Measurements from ENCODE around the gene BICD2. TPM values are rescaled to one million over a fixed set of nuclear protein-coding genes. Genes with fewer than 3 reads are reported as not detected.

BICD2 gene
- total and polyA plus RNA-seq, 10 of the 15 experiments (the other 5 are each of a cell fraction or from before 2014, with no cell fraction given) = 5.3 to 25.5 (median 14.4) TPM

DNA sequence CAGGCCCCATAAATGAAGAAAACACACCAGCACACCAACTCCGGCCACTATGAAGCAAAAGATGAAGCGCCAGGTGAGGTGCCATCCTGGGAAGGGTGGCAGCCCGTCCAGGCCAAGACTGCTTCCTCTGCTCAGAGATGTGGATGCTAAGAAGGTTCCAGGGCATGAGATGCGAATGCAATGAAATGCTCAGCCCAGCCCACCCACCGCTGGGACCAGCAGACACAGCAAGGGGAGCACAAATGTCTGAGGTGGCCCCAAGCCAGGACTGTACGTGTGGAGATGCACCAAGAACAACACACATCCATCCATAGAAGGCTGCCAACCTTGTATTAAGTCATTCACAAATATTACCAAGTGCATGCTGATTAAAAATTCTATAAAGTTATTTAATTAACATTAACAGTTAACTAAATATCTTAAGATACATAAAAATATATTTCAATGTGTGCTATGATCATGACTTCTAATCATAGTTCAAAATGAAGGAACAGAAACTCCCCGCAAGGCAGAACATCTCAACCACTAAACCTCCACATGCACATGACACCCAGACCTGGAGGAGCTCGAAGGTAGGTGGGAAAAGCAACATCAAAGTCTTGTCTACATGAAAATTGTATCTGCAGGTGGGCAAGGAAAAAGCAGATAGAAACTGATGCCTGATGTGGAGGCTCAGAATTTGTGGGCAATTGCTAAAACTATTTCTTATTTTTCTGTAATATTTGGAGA lies 43.7 kb downstream of the BICD2 start:
- no peak overlapping the region for H3K4me3 ChIP-seq
- CTCF ChIA-PET = interaction anchor here (0.8 to 10.7 kb wide), 2 partner anchors 44 to 69 kb away, joined by 3 to 156 read pairs; partner anchors contain the start of gene BICD2
- H3K9me3 ChIP-seq (replicated peaks; ENCODE audit: control insufficient read depth, insufficient read depth, low read length) = no peaks in the 10 kb centered on the region
- peaks cover 40% of the 10 kb centered on the region for H3K4me1 ChIP-seq (ENCODE audit: control insufficient read depth, insufficient read depth, low read length)
- intact Hi-C loops (cut with micrococcal nuclease; ENCODE audit: unreplicated experiment) = no loop called here
- no TSS peak for BruUV-seq (replicated peaks)
- H3K4me2 ChIP-seq (ENCODE audit: control insufficient read depth, insufficient read depth) = peak overlapping the region; percentile 22; the same call in 1 of the 2 replicates
- RAD21 ChIA-PET (ENCODE audit: unreplicated experiment) = interaction anchor here (0.7 to 1.1 kb wide), 2 partner anchors 70 to 78 kb away, joined by 3 to 5 read pairs; no protein-coding TSS in a partner anchor
- H3K36me3 ChIP-seq (ENCODE audit: control insufficient read depth in 2 of 2, insufficient read depth in 2 of 2, low read length in 1 of 2) = peaks cover 28 to 60% of the 10 kb centered on the region in 2 experiments
- DNase-seq (ENCODE audit: low read depth, low spot score) = no peak
- peaks cover 2% of the 10 kb centered on the region for H3K79me2 ChIP-seq (ENCODE audit: control insufficient read depth, insufficient read depth, low read length)
- no peak overlapping the region; the same call in 1 of the 2 replicates for H3K27ac ChIP-seq (ENCODE audit: control insufficient read depth, insufficient read depth)
- in situ Hi-C loops (cut with MboI) = no loop called here
- POLR2A ChIA-PET = no interaction called here
- H2AFZ ChIP-seq (ENCODE audit: control insufficient read depth, low read depth, low read length) = no peak overlapping the region
- H3K27me3 ChIP-seq (replicated peaks in 1 of 2; ENCODE audit: control insufficient read depth in 2 of 2, insufficient read depth in 2 of 2, low read length in 1 of 2) = no peaks in the 10 kb centered on the region
- no peak for ATAC-seq
- FAIRE-seq = peak; percentile 71
- WGBS (ENCODE audit: insufficient coverage, insufficient replicate concordance, low lambda C conversion rate, missing lambda C conversion rate) = 86% methylated on average over 7 of the region's 8 CpGs
- SMC1A ChIA-PET (ENCODE audit: uncharacterized antibody, unreplicated experiment) = interaction anchor here (0.8 kb wide), 1 partner anchor 70 kb away, joined by 3 read pairs; no protein-coding TSS in a partner anchor
- no peaks in the 10 kb centered on the region; the same call in none of the 2 replicates for H4K20me1 ChIP-seq (ENCODE audit: control insufficient read depth, insufficient read depth)
- H3K9ac ChIP-seq (ENCODE audit: control insufficient read depth, insufficient read depth, low read length) = no peak overlapping the region
- TF ChIP-seq, protein P1, sequence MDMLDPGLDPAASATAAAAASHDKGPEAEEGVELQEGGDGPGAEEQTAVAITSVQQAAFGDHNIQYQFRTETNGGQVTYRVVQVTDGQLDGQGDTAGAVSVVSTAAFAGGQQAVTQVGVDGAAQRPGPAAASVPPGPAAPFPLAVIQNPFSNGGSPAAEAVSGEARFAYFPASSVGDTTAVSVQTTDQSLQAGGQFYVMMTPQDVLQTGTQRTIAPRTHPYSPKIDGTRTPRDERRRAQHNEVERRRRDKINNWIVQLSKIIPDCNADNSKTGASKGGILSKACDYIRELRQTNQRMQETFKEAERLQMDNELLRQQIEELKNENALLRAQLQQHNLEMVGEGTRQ (IDR thresholded peaks at IDR 0.05; ENCODE audit: borderline replicate concordance, low read depth, low read length) = no peak
- TF ChIP-seq, protein P2, sequence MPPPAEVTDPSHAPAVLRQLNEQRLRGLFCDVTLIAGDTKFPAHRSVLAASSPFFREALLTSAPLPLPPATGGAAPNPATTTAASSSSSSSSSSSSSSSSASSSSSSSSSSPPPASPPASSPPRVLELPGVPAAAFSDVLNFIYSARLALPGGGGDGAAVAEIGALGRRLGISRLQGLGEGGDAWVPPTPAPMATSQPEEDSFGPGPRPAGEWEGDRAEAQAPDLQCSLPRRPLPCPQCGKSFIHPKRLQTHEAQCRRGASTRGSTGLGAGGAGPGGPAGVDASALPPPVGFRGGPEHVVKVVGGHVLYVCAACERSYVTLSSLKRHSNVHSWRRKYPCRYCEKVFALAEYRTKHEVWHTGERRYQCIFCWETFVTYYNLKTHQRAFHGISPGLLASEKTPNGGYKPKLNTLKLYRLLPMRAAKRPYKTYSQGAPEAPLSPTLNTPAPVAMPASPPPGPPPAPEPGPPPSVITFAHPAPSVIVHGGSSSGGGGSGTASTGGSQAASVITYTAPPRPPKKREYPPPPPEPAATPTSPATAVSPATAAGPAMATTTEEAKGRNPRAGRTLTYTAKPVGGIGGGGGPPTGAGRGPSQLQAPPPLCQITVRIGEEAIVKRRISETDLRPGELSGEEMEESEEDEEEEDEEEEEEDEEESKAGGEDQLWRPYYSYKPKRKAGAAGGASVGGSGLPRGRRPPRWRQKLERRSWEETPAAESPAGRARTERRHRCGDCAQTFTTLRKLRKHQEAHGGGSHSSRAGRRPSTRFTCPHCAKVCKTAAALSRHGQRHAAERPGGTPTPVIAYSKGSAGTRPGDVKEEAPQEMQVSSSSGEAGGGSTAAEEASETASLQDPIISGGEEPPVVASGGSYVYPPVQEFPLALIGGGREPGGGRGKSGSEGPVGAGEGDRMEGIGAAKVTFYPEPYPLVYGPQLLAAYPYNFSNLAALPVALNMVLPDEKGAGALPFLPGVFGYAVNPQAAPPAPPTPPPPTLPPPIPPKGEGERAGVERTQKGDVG (CRISPR knock-in tag; IDR thresholded peaks at IDR 0.05) = no peak
- TF ChIP-seq RUNX3 (IDR thresholded peaks at IDR 0.05; ENCODE audit: low read length) (peak; percentile 88), DPF2 (IDR thresholded peaks at IDR 0.05) (no peak), SPI1 (IDR thresholded peaks at IDR 0.05; ENCODE audit: borderline replicate concordance, insufficient read depth, low read depth, low read length) (peak; percentile 71; the same call in 1 of the 2 replicates), NFIC (IDR thresholded peaks at IDR 0.05; ENCODE audit: low read depth, low read length) (0 out of 2 replicates have a peak, but pooled peaks have one; percentile 26), GATAD2B (conservative IDR thresholded peaks at IDR 0.05; ENCODE audit: low read depth) (no peak), BHLHE40 (IDR thresholded peaks at IDR 0.05; ENCODE audit: borderline replicate concordance in 1 of 2, low read depth in 2 of 2, low read length in 1 of 2) (peak; percentile 76; a peak in 3 of 4 replicates), MEF2A (IDR thresholded peaks at IDR 0.05; ENCODE audit: insufficient read depth, low read depth, low read length) (0 out of 2 replicates have a peak, but pooled peaks have one; percentile 40), CREM (IDR thresholded peaks at IDR 0.05; ENCODE audit: low read depth) (no peak)
